Hippocampal formation (tissue), 2 donors: ENCODE results near the gene SAFB2.
A peak's percentile ranks its signal among the peaks of the same experiment; 100 is the strongest.

Source experiments
- DNase-seq, 2 donors: peaks; one replicate each; lab custom pipeline; 2025; lab: John Stamatoyannopoulos, UW

SAFB2 gene

GRCh38 chr19:5622465-5623396 is at the start of gene SAFB2, which contains the start of gene SAFB:
SAFB2 (minus strand) TSS chr19:5622776; CDS start chr19:5622715, 61 bp downstream.
SAFB (plus strand) TSS chr19:5623083; CDS start chr19:5623206, 123 bp downstream.
- peak; percentile 92 to 98 for DNase-seq

- no peak for DNase-seq
Observed at GRCh38 chr19:5671600-5671999, 49.0 kb upstream of the SAFB2 start.

GRCh38 chr19:5669212-5669611 is 46.6 kb upstream of the SAFB2 start:
- DNase-seq, result no peak

GRCh38 chr19:5667751-5668271 is 45.2 kb upstream of the SAFB2 start:
- no peak for DNase-seq

- DNase-seq, result no peak
Observed at GRCh38 chr19:5666921-5667610, 44.5 kb upstream of the SAFB2 start.

- DNase-seq, result no peak
Observed at GRCh38 chr19:5665781-5666513, 43.4 kb upstream of the SAFB2 start.

- no peak for DNase-seq
Observed at GRCh38 chr19:5664515-5664914, 41.9 kb upstream of the SAFB2 start.

- DNase-seq, result no peak
Observed at GRCh38 chr19:5663904-5664303, 41.3 kb upstream of the SAFB2 start.

- no peak for DNase-seq
Observed at GRCh38 chr19:5661483-5661882, 38.9 kb upstream of the SAFB2 start.

- no peak for DNase-seq
Observed at GRCh38 chr19:5655412-5655811, 32.8 kb upstream of the SAFB2 start.

- no peak for DNase-seq
Observed at GRCh38 chr19:5654931-5655330, 32.4 kb upstream of the SAFB2 start.

- no peak for DNase-seq
Observed at GRCh38 chr19:5652261-5652660, 29.7 kb upstream of the SAFB2 start.

- no peak for DNase-seq
Observed at GRCh38 chr19:5651361-5651760, 28.8 kb upstream of the SAFB2 start.

GRCh38 chr19:5648464-5648863 is 25.9 kb upstream of the SAFB2 start:
- no peak for DNase-seq

- DNase-seq, result no peak
Observed at GRCh38 chr19:5646703-5647102, 24.1 kb upstream of the SAFB2 start.

- DNase-seq, result no peak
Observed at GRCh38 chr19:5645409-5645808, 22.8 kb upstream of the SAFB2 start.

GRCh38 chr19:5644037-5644436 is 21.5 kb upstream of the SAFB2 start:
- DNase-seq, result no peak

- DNase-seq, result no peak
Observed at GRCh38 chr19:5643060-5643459, 20.5 kb upstream of the SAFB2 start.

GRCh38 chr19:5642204-5642603 is 19.6 kb upstream of the SAFB2 start:
- no peak for DNase-seq

- no peak for DNase-seq
Observed at GRCh38 chr19:5641171-5641570, 18.6 kb upstream of the SAFB2 start.

GRCh38 chr19:5637971-5638370 is 15.4 kb upstream of the SAFB2 start:
- no peak for DNase-seq

- DNase-seq, result no peak
Observed at GRCh38 chr19:5635427-5635826, 12.9 kb upstream of the SAFB2 start.
